NCI-H69 (cell line): ENCODE measurements around the gene CCDC141.

ENCODE experiments used
- DNase-seq: peaks from one replicate; lab custom pipeline; 2025; lab: John Stamatoyannopoulos, UW

CCDC141 gene

GRCh38 chr2:178980815-178981214 is 69.1 kb downstream of the CCDC141 start:
- DNase-seq, result no peak

GRCh38 chr2:178978667-178979066 is 71.3 kb downstream of the CCDC141 start:
- no peak for DNase-seq

- no peak for DNase-seq
Observed at GRCh38 chr2:178976351-178976750, 73.6 kb downstream of the CCDC141 start.

- no peak for DNase-seq
Observed at GRCh38 chr2:178962805-178963433, 87.0 kb downstream of the CCDC141 start.

GRCh38 chr2:178962152-178962551 is 87.8 kb downstream of the CCDC141 start:
- DNase-seq, result no peak

GRCh38 chr2:178954049-178954448 is 95.9 kb downstream of the CCDC141 start:
- no peak for DNase-seq

- DNase-seq, result no peak
Observed at GRCh38 chr2:178951266-178952006, 98.5 kb downstream of the CCDC141 start.

- DNase-seq, result no peak
Observed at GRCh38 chr2:178949584-178949983, 100.4 kb downstream of the CCDC141 start.

GRCh38 chr2:178949151-178949550 is 100.8 kb downstream of the CCDC141 start:
- DNase-seq, result no peak

GRCh38 chr2:178947006-178947405 is 102.9 kb downstream of the CCDC141 start:
- no peak for DNase-seq

- DNase-seq, result no peak
Observed at GRCh38 chr2:178946494-178946893, 103.4 kb downstream of the CCDC141 start.

- DNase-seq, result peak; percentile 5
Observed at GRCh38 chr2:178943745-178944144, 106.2 kb downstream of the CCDC141 start.

- no peak for DNase-seq
Observed at GRCh38 chr2:178934571-178934970, 115.4 kb downstream of the CCDC141 start.

- DNase-seq, result peak; percentile 12
Observed at GRCh38 chr2:178933493-178933892, 116.4 kb downstream of the CCDC141 start.

GRCh38 chr2:178928077-178928476 is 121.9 kb downstream of the CCDC141 start:
- no peak for DNase-seq

- no peak for DNase-seq
Observed at GRCh38 chr2:178927173-178927572, 122.8 kb downstream of the CCDC141 start.

- no peak for DNase-seq
Observed at GRCh38 chr2:178924817-178925216, 125.1 kb downstream of the CCDC141 start.

- DNase-seq, result no peak
Observed at GRCh38 chr2:178923546-178923945, 126.4 kb downstream of the CCDC141 start.

GRCh38 chr2:178920916-178921513 is 128.9 kb downstream of the CCDC141 start:
- DNase-seq, result no peak

GRCh38 chr2:178917555-178917954 is 132.4 kb downstream of the CCDC141 start:
- no peak for DNase-seq

- no peak for DNase-seq
Observed at GRCh38 chr2:178915423-178916173, 134.3 kb downstream of the CCDC141 start.

- DNase-seq, result peak; percentile 70
Observed at GRCh38 chr2:178914259-178914849, 135.6 kb downstream of the CCDC141 start.
